Type B pancreatic cell (in vitro differentiated cells): ENCODE data around the gene PIGBOS1. TPM values are rescaled to one million over a fixed set of nuclear protein-coding genes. Genes with fewer than 3 reads are reported as not detected.

Experiments
- DNase-seq: peaks from one replicate; pipeline ENCODE4 v3.0.0; 2021; ENCODE audit warnings: mixed read lengths; ENCODE audit not compliant: unreplicated experiment; ENCODE audit errors: extremely low spot score
- H3K27ac Mint-ChIP-seq: 2 replicates; pipeline ENCODE4 v1.8.0; 2021; ENCODE audit warnings: mild to moderate bottlenecking, mixed read lengths
- H3K27me3 Mint-ChIP-seq: 2 replicates; pipeline ENCODE4 v1.8.0; 2021; ENCODE audit warnings: mixed read lengths
- H3K36me3 Mint-ChIP-seq: 2 replicates; pipeline ENCODE4 v1.8.0; 2021; ENCODE audit warnings: mixed read lengths
- H3K4me1 Mint-ChIP-seq: one replicate; pipeline ENCODE4 v1.8.0; 2021; ENCODE audit warnings: mixed read lengths; ENCODE audit not compliant: unreplicated experiment
- H3K4me3 Mint-ChIP-seq: 2 replicates; pipeline ENCODE4 v1.8.0; 2021; ENCODE audit warnings: mild to moderate bottlenecking, mixed read lengths
- H3K9me3 Mint-ChIP-seq: 2 replicates; pipeline ENCODE4 v1.8.0; 2021; ENCODE audit warnings: mixed read lengths
- CTCF ChIP-seq: fragments of 200-600 bp; sonication (generic); conservative IDR thresholded peaks from 2 replicates; pipeline ENCODE4 v1.5.0; 2021; ENCODE audit warnings: antibody characterized with exemption, mild to moderate bottlenecking
- total RNA-seq: library from RNA; stranded (reverse); gene quantifications from 2 replicates; pipeline ENCODE4 v1.2.1, GENCODE V29; 2021; ENCODE audit warnings: low replicate concordance

PIGBOS1 gene
- total RNA-seq, 1 donor from 2014 or later, result 11.2 TPM

- H3K9me3 Mint-ChIP-seq, result no peaks in the 10 kb centered on the region
- no peaks in the 10 kb centered on the region for H3K4me1 Mint-ChIP-seq
- no peaks in the 10 kb centered on the region for H3K27me3 Mint-ChIP-seq
- H3K4me3 Mint-ChIP-seq, result no peak overlapping the region
- no peak for TF ChIP-seq CTCF
- DNase-seq, result no peak
- H3K36me3 Mint-ChIP-seq, result peaks cover 17% of the 10 kb centered on the region
- no peak overlapping the region for H3K27ac Mint-ChIP-seq
These were observed 39.5 kb upstream of the PIGBOS1 start for GRCh38 chr15:55358471-55358870.

- H3K9me3 Mint-ChIP-seq, result no peaks in the 10 kb centered on the region
- no peaks in the 10 kb centered on the region for H3K27me3 Mint-ChIP-seq
- H3K4me1 Mint-ChIP-seq, result no peaks in the 10 kb centered on the region
- no peak overlapping the region for H3K27ac Mint-ChIP-seq
- H3K4me3 Mint-ChIP-seq, result no peak overlapping the region
- TF ChIP-seq CTCF, result no peak
- H3K36me3 Mint-ChIP-seq, result peaks cover 17% of the 10 kb centered on the region
- DNase-seq, result no peak
These were observed 38.9 kb upstream of the PIGBOS1 start for GRCh38 chr15:55357774-55358173.

GRCh38 chr15:55356985-55357585 lies 38.2 kb upstream of the PIGBOS1 start:
- no peak for DNase-seq
- TF ChIP-seq CTCF, result no peak
- H3K36me3 Mint-ChIP-seq, result peaks cover 17% of the 10 kb centered on the region
- H3K27ac Mint-ChIP-seq, result no peak overlapping the region
- no peak overlapping the region for H3K4me3 Mint-ChIP-seq
- H3K9me3 Mint-ChIP-seq, result no peaks in the 10 kb centered on the region
- no peaks in the 10 kb centered on the region for H3K4me1 Mint-ChIP-seq
- no peaks in the 10 kb centered on the region for H3K27me3 Mint-ChIP-seq

GRCh38 chr15:55353025-55353424 lies 34.1 kb upstream of the PIGBOS1 start:
- no peak for TF ChIP-seq CTCF
- no peak for DNase-seq
- H3K27ac Mint-ChIP-seq, result no peak overlapping the region
- H3K4me3 Mint-ChIP-seq, result no peak overlapping the region
- no peaks in the 10 kb centered on the region for H3K4me1 Mint-ChIP-seq
- no peaks in the 10 kb centered on the region for H3K27me3 Mint-ChIP-seq
- peaks cover 5% of the 10 kb centered on the region for H3K9me3 Mint-ChIP-seq
- H3K36me3 Mint-ChIP-seq, result peaks cover 17% of the 10 kb centered on the region

- no peak for TF ChIP-seq CTCF
- H3K27me3 Mint-ChIP-seq, result no peaks in the 10 kb centered on the region
- H3K4me3 Mint-ChIP-seq, result no peak overlapping the region
- DNase-seq, result no peak
- H3K4me1 Mint-ChIP-seq, result no peaks in the 10 kb centered on the region
- no peak overlapping the region for H3K27ac Mint-ChIP-seq
- peaks cover 5% of the 10 kb centered on the region for H3K9me3 Mint-ChIP-seq
- peaks cover 13% of the 10 kb centered on the region for H3K36me3 Mint-ChIP-seq
These were observed 30.4 kb upstream of the PIGBOS1 start for GRCh38 chr15:55349282-55349681.
